ENCODE measurements around the gene TNNT3.

Gene TNNT3

DNA sequence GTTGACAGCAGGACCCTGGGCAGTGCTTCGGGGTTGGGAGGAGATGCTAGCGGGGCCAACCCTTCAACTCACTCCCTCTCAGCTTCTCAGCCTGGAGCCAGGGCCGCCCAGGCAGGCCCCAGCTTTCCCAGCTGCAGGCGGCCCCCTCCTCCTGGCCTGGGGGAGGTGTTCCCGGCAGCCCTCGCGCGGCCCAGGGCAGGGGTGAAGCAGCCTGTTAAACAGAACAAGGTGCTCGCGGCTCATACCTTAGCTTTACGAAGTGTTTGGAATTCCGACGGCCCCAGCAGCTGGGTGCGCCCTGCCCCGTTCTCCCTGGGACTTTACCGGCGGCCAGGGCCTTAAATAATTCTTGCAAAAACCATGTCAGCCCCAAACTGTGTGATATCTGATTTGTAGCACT, 44.8 kb downstream of the TNNT3 start:
- DNase-seq = no peak

DNA sequence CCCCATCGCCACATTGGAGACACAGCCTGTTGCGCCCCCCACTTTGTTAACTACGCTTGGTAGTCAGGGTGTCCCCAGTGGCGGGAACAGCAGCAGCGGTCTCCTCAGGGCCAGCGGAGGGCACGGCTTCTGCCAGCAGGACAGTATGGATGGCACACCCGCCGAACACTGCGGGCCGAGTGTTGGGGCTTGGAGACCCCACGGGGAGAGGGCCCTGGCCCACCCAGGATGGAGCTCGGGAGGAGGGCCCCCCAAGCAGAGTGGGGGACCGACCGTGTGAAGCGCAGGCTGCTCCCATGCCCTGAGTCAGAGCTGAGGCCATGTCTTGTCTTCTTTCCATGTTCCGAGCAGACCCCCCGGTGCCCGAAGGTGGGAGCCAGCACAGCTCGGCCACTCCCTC, 45.5 kb downstream of the TNNT3 start:
- no peak for DNase-seq

DNA sequence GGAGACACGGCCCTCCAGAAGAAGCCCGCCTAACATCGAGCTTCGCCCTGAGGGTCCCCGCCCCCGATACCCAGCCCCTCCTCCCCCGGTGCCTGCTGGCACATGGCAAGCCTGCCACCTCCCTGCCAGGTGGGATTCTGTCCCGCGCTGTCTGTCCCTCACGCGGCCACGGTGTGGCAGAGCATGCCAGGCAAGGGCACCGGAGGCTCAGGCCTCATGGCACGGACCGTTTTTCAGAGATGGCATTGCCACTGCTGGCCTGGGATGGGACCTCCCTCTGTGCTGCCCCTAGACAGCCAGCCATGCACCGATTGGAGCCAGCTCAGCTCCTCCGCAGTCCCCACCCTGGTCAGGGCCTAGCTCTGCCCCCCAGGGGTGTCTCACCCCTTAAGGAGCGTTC, 47.0 kb downstream of the TNNT3 start:
- no peak for DNase-seq

DNA sequence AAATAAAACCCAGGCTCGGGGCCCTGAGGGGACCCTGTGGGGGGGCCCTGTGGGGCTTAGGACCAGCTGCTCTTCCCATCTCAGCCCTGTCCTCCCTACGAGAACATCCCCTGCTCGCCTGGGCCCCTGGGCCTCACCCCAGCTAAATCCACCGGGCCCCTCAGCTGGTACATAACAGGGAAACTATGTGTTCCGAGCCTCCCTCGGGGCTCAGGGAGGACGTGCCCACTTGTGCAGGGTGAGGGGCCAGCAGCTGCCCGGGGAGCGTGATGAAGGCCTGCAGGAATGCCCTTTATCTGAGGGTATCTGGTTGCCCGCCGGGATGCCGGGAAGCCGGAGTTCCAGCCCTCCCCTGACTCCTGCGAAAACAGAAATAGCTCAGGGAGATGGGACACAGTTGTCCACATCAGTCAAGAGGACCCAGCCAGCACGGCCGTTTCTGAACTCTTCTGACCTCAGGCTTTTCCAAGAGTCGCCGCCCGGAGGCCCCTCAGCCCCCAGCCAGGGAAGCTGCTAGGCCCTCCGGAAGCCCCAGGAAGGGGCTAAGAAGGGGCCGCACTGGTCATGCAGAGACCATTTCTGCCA, 48.2 kb downstream of the TNNT3 start:
- no peak for DNase-seq

DNA sequence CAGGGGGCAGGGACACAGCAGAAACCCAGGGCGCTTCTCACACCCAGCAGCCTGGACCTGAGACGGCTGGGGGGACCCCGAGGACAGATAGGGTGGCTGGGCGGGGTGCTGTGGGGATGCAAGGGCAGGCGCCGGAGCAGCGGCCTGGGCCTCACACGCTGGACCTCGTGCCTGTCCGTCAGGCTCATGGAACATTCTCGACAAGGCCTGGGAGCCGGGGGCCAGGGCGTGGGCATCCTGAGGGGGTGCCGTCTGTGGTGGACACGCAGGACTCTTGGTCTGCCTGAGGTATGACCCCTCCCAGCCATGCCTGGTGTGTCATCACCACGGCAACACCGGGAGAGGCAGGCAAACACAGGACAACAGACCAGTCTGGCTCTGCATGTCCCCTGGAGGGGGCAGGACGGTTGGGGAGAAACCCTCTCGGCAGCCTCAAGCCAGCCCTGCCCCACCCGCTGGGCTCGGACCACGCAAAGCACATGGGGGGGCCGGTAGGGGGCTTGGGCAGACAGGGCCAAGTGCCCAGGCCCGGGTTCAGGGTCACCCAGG, 49.0 kb downstream of the TNNT3 start:
- no peak for DNase-seq

DNA sequence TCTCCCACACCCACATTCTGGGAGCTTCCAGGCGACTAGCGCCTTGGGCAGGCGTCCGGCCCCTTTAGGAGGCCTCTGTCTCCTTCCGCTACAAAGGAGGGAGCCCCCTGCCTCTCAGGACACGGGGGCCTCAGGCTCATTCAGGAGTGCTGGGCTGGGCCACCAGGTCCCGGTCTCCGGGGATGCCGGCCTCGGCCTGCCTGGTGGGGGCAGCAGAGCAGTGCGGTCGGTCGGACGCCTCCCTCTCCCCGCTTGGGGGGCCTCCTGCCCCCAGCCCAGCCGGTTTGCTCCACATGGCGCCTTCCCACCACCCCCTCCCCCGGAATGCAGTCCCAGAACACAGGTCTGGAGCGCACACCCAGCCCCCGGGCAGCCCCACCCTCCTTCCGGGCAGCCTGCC, 49.5 kb downstream of the TNNT3 start:
- DNase-seq = no peak

DNA sequence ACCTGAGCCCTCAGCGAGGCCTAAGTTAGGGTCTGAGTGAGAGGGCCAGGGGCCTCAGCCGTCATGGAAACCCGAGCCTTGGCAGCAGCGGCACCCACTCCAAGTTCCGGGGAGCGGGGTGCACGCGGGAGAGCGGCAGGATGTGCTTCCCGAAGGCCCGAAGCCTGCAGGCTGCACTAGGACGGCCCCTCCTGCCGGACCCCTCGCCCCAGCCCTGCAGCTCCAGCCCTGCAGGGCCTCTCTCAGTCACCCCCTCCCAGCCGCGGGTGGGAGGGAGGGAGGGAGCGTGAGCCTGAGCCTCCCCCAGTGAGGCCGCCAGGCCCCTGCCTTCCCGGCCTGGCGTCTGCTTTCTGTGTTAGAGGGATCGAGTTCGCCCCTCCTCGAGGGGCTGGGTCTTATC, 50.3 kb downstream of the TNNT3 start:
- DNase-seq = no peak

DNA sequence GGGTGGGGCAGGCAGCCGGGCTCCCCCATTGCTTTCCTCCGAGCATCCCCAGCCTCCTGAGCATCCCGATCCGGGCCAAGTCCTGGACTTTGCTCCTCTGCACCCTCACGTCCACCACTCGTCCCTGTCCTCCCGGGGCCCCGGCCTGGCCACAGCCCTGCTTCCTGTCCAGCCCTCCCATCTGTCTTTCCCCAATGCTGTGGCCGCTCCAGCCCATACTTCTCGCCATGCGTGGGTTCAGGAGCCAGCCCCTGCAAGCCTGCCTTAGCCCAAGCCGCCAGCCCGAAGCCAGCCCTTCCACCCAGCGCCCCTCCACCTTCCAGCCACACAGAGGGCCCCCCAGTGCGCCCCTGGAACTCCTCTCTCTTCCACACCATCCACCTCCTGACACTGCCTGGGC, 51.5 kb downstream of the TNNT3 start:
- no peak for DNase-seq

DNA sequence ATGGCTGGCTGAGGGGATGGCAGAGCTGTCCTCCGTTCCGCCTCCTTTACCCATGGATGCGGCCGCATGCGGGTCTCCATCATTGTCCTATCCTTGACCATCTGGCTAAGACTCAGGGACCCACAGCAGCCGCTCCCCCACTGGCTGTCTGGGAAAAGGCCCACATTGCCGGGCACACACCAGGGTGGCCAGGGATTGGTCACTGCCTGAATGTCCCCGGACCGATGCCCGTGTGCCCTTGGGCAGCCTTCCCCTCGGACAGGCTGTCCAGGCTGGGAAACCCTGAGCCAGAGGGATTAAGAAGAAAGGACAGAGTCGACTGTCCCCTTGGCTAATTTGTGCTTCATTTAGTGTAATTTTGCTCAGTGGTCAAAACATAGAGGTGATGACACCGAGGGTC, 55.7 kb downstream of the TNNT3 start:
- no peak for DNase-seq

DNA sequence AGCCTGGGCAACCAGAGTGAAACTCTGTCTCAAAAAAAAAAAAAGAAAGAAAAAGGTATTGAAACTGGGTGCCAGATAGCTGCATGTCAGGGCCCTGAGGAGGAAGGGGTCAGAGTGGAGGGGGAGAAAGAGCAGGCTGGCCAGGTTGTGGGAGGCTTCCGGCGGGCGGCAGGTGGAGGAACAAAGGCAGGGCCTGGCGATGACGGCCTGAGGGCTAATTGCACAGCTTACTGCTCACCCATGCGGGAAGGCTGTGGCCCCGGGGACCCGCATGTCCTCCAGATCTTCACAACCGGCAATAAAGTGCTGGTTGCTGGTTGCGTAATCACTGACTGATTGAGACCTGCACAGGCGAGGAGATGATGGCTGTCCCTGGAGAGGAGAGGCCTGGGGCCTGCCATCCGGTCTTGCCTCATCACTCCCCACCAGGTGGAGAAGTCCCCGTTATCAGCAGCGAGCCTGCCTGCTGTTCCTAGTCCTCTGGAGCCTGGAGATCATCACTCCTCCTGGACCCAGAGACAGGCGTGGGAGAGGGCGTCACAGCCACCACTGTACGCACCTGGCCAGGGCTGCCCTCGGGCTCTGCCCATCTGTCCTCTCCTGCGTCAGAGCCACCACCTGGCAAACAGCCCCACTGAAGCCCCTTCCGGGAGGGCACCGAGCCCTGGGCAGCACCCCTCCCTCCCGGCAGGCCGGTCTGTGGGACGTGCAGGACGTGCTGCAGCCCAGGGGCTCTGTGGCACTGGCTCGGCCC, 59.4 kb downstream of the TNNT3 start:
- no peak for DNase-seq

DNA sequence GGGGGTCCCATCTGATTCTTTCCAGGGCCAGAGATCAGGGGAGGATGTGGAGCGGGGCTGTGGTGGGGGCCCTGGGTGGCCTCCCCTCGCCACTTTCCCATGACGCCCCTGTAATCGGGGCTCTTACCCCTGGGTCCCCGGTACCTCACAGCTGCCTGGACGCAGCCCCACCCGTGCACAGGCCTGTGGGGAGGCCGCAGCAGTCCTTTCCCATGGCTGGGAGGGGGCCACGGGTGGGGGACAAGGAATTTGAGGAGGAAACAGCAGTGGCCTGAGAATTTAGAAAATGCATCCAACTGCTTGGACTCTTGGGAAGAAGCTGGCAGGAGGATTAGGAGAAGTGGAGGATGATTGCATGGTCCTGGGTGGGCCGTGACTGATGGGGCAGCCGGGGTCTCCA, 60.1 kb downstream of the TNNT3 start:
- no peak for DNase-seq

DNA sequence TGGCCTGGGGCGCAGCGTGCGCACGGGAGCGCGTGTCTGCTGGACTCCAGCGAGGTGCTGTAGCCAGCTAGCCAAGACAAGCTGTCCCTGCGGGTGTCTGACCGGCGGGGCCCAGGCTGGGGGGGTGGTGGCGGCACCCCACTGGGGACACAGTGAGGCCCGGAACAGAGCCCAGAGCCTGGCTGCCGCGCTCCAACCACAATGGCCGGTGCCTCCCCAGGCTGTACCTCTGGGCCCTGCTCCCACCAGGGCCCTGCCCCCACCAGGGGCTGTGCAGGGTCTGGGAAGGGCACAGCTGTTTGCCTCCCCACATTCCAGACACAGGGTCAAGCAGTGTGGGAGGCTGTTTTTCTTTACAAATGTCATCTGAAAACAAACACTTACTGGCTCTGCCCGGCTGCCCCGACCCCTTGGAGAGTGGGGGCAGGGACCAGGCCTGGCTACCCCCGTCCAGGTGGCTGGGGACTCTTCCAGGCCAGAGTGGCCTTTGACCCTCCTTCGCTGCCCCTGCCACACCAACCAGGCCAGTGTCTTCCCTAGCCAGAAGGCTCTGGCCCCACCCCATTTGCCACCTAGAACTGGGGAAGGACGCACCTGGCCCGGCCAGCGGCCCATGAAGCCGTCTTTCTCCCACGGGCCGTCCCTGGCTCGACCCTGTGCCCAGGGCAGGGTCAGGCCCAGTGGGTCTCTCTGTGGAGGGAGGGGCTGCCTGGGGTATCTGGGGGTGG, 63.5 kb downstream of the TNNT3 start:
- no peak for DNase-seq

DNA sequence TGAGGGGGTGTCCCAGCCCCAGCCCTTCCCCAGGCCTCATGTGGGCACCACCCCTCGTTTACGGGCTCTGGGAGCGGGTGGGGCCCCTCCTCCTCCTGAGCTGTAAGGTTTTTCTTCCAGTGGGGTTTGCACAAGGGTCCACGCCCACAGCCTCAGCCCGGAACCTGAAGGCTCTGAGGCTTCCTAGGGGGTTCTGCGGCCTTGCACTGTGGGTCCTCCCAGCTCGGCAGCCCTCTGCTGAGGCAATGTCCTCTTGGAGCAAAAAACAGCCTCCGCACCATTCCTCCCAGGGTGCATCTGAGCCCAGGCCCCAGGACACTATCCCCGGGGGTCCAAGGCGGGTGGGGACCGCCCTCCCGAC, 64.1 kb downstream of the TNNT3 start:
- DNase-seq = no peak

DNA sequence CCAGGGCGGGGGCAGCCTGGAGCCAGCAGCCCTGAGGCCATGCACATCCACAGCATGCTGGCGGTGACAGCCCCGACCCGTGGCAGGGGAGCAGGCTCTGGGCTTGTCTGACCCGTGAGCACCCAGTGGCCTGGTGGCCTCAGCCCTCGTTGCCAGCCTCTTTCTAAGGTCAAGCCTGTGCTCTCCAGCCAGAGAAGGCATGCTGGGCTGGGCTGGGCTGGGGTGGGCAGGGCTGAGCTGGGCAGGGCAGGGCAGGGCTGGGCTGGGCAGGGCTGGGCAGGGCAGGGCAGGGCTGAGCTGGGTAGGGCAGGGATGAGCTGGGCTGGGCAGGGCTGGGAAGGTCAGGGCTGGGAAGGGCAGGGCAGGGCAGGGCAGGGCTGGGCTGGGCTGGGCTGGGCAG, 67.5 kb downstream of the TNNT3 start:
- DNase-seq = no peak

DNA sequence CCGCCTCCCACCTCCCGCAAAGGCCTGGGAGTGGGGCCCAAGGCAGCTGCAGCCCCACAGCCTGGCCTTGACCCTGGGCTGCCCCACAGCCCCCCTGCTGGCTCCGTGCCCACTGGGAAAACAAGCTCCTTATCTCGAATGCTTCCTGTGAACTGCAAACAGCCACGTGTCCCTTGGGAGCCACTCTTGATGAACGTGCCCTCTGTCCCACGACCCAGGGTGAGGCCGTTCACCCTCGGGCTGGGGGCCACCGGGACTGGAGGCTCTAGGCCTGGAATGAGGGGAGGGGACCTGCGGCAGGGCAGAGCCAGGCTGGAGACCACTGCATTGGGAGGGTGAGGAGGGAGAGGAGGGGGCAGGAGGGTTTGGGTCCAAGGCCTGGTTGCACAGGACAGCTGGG, 68.7 kb downstream of the TNNT3 start:
- DNase-seq = no peak

All from GDM1 (cell line).